Muscle of back (tissue), 13 donors: Measurements from ENCODE around the gene PTPRR. TPM values are rescaled to one million over a fixed set of nuclear protein-coding genes. Genes with fewer than 3 reads are reported as not detected.

Experiments
- DNase-seq, 3 donors: peaks; one replicate each; pipeline versions ENCODE4 v3.0.0 to v3.0.0-alpha.2; 2013
- long read RNA-seq, 9 donors: transcript quantifications; one replicate each; lab custom pipeline, GENCODE V29; 2026
- polyA plus RNA-seq, 10 donors: library from polyadenylated mRNA; unstranded; fragments of 120-200 nt; gene quantifications; one replicate each; pipeline ENCODE4 v1.2.1, GENCODE V29; 2013; ENCODE audit not compliant: insufficient read length in 10 of 10

PTPRR gene
- 1 to 10 TPM in 8 of 10 donors, under 1 TPM in 2; 0.84 to 3.9 (median 1.9) TPM for polyA plus RNA-seq
- long read RNA-seq, donor 1, partial matches to known transcripts = 0 of 1 reads
- long read RNA-seq, donor 1, other reads (novel, unspliced or antisense) = 0 of 1 reads
- long read RNA-seq, donor 2 = 0 reads
- long read RNA-seq, donor 3 = 0 reads
- long read RNA-seq, donor 4 = 0 reads
- long read RNA-seq, donor 5 = 0 reads
- long read RNA-seq, donor 6 = 0 reads
- long read RNA-seq, donor 7, partial matches to known transcripts = 0 of 1 reads
- long read RNA-seq, donor 7, other reads (novel, unspliced or antisense) = 0 of 1 reads
- long read RNA-seq, donor 8 = 0 reads
- long read RNA-seq, donor 9 = 0 reads

DNA sequence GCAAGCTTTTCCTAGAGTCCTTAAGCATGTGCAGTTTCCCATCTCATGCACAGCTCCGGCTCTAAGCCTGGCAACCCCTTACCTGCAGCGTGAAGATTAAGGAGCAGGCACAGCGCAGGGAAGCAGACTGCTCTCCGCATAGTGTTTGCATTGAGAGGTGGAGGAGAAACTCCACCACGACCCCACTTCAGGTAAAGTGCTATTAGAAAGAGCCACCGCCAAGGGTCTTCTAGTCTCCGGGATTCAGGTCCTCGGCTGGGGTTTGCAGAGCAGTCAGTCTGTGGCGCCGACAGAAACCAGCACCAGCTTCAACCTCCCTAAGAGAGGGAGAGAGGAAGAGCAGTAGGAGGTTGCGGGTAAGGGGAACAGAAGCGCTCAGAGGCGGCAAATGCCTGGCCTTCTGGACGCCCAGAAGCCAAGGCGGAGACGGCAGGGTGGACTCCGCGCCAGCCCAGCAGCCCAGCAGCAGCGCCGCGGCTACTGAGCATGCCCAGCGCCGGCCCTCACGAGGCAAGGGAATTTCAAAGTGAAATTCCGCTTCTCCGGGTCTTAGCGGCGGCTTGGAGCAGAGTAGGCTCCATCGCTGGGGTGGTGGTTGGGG is at the start of gene PTPRR:
Gene PTPRR, minus strand, starts transcription at position 488 of the 601 bp plus-strand sequence. Its CDS starts 348 bp downstream, at position 140.
- DNase-seq = no peak

- peak; percentile 50 to 85 (median 62) for DNase-seq
Measured at GRCh38 chr12:70966996-70967790, 46.7 kb upstream of the PTPRR start.

- DNase-seq = no peak
Measured at GRCh38 chr12:70966046-70966445, 45.5 kb upstream of the PTPRR start.

- DNase-seq = no peak
Measured at GRCh38 chr12:70964867-70965510, 44.5 kb upstream of the PTPRR start.

- DNase-seq = peak in 1 of 3 donors; percentile 65
Measured at GRCh38 chr12:70963081-70963660, 42.6 kb upstream of the PTPRR start.

DNA sequence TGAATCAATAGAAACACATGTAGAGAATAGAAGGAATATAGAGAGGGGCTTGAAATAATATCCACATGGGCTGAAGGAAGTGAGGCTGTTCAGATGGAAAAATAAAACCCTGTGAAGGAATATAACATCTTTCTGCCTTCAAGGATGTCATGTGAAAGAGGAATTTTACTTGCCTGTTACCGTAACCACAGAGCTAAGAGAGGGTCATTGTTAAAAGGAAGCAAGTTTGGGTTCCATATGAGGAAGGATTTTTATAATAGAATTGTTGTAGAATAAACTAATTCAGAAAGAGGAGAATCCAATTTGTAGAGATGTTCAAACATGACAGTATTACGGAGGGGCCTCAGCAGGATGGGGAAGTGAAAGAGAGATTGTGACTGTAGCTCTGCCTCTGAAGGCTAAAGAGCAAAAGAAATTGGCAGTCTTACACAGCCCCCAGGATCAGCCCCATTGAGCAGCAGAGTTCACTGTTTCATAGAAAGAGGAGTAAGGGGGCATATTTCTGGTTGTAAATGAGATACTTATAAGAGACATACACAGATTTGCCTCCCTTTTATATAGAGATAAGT is 41.8 kb upstream of the PTPRR start:
- no peak for DNase-seq

DNA sequence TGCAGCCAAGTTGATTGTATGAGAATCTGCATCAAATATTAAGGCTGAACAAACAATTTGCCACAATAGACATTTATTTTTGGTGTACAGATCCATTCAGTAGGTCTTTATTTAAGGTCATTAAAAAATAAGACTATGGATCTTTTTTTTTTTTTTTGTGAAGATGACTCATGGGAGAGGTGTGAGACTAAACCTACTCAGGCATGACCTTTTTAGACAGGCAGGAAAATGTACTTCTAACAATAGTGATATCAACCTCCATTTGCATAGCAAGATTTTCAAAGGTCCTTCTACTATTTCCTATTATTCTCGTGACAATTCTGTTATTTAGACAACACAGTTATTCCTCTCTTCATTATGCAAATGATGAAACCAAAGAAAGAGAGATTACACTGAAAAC is 39.9 kb upstream of the PTPRR start:
- no peak for DNase-seq

- no peak for DNase-seq
Measured at GRCh38 chr12:70955415-70955814, 34.9 kb upstream of the PTPRR start.

GRCh38 chr12:70950451-70950850 is 29.9 kb upstream of the PTPRR start:
- DNase-seq = peak in 1 of 3 donors; percentile 63

- peak; percentile 77 to 94 (median 88) for DNase-seq
Measured at GRCh38 chr12:70948976-70949336, 28.4 kb upstream of the PTPRR start.

DNA sequence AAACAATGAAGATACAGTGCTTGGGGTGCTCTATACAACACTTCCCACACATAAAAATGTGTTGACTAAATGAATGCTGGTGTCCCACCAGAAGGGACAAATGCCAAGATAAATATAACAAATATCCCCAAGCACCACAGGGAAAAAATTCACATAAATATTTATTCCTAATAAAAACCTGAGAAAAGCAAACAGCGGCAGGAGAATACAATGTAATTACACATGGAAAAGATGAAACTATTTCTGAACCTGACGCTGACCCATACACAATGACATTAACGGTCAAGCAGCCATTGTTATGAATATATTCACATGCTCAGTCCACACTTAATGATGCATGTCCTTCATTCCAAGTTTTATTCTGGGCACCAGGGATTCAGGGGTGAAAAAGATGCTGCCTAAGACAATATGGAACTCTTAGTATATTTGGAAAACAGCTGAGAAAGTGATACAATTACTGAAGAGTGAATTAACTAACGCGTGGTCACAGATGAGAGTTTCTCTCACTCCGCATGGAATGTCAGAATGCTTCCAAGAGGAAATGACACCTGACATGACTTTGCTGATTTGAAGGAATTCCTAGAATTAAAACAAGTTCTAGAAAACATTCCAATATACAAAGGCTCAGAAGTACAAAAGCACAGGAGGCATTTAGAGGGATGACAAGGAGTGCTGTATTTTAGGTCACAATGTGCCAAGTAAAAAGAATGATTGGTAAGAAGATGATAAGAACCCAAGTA is 27.9 kb upstream of the PTPRR start:
- no peak for DNase-seq

DNA sequence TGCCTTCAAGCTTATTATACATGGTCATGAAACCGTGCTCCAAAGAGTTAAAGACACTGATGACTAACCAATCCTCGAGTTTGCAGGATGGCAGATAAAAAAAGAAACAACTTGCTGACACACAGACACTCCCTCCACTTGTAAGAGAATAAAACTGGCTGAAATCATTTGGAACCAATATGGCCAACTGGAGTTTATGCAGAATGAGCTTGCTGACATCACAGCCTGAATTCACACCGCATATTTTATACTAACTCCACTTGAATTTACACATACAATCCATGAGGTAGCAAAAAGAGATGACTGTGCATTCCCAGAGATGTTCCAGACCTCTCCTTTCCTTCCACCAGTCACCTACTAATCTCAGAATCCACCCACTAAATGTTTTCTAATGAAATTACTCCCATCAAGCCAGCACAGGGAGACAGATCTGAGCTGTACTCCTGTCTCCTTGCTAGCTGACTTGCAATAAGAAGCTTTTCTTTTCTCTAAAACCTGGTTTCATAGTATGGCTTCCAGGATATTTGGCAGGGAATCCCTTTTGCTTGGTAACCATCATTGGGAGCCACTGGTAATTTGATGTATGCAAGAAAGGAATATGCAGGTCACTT is 15.8 kb upstream of the PTPRR start:
- DNase-seq = no peak

- no peak for DNase-seq
Measured at GRCh38 chr12:70933133-70933532, 12.6 kb upstream of the PTPRR start.

GRCh38 chr12:70929029-70929428 is 8.5 kb upstream of the PTPRR start:
- no peak for DNase-seq

DNA sequence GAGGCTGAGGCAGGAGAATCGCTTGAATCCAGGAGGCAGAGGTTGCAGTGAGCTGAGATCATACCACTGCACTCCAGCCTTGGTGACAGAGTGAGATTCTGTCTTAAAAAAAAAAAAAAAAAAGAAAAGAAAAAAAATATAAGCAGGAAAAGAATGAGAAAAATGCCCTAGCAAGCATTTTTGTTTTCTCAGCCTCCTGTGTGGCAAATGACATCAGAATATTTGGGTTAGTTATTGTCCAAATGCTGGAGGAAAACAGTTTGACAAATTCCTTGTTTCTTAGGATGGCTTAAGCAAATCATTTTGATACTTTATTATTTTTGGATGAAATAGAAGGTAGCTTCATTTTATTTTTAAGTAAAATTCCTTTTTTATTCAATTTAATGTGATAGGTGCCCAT is 7.5 kb upstream of the PTPRR start:
- DNase-seq = no peak

DNA sequence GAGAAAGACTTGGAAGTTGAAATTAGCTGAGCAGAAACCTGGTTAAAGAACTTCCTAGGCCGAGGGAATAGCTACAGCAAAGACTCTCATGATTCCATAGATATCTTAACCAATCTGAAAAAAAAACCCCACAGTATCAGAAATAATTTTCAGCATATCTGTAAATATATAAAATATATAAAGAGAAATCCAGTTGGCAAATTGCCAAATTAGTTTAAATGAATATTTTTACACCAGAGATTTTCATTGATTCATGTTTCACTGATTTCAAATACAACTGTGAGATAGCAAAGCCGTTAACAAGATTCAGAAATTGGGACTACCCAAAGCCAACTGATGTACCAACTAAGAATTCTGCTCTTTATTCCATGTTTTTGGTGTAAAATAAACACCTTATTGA is 6.8 kb upstream of the PTPRR start:
- no peak for DNase-seq

DNA sequence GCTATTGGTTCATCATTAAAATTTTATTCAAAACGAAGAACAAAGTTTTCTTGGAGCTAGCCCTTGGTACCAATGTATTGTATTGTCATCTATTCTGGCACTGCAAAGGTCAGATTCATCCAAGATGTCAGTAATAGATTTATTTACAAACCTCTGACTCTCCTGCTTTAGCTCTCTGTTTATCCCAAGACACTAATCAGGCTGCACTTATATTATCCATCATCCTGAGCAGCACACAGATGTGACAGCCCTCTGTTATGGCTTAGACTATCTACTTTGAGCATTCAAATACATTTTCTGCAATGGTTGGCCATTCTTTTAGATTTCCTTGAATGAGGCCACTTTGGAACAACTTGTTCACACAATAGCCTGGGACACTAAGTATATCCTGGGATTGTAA is 5.0 kb upstream of the PTPRR start:
- DNase-seq = no peak

DNA sequence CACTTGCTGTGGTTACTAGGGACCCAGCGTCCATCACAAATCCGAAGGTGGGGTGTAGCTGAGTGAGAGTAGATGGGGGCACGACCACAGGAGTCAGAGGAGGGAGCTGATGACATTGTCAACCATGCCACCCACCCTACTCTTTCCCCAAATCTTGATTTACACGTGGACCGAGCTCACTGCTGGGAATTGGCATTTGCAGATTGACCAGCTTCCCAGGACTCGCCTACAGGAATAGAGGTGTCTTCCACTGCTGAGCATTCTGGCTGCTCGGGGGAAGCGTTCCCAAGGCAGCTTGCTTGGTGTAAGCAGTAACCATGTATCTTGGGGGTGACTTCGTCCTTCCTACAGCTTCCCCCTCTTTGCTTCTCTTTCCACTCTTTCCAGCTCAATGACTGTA is 353 bp upstream of the PTPRR start:
- no peak for DNase-seq

- DNase-seq = peak; percentile 2 to 48 (median 15)
Measured at GRCh38 chr12:70919597-70920035, 922 bp downstream of the PTPRR start.

GRCh38 chr12:70919176-70919575 is 1.4 kb downstream of the PTPRR start:
- no peak for DNase-seq
